OCI-LY7 (cell line): ENCODE measurements around the gene POU2AF1. TPM values are rescaled to one million over a fixed set of nuclear protein-coding genes. Genes with fewer than 3 reads are reported as not detected.
A peak's percentile ranks its signal among the peaks of the same experiment; 100 is the strongest.

Experiments used
- BruUV-seq: library from RNA; stranded (reverse); fragments of 400-500 nt; replicated peaks from 2 replicates; lab custom pipeline; 2021; lab: Mats Ljungman, UMichigan
- CTCF ChIA-PET: fragments of 300-600 bp; sonication (Branson Sonifier 250); formaldehyde crosslinking; loops from one replicate; lab custom pipeline; 2022; ENCODE audit warnings: antibody characterized with exemption; ENCODE audit not compliant: unreplicated experiment; lab: Charles Lee
- POLR2A ChIA-PET: fragments of 300-600 bp; sonication (Branson Sonifier 250); formaldehyde crosslinking; loops from one replicate; lab custom pipeline; 2022; ENCODE audit warnings: antibody characterized with exemption; lab: Charles Lee
- DNase-seq: peaks from one replicate; pipeline ENCODE4 v3.0.0-alpha.2; 2015; ENCODE audit warnings: low spot score
- H2AFZ ChIP-seq: fragments of 200-600 bp; sonication (generic), shearing (Covaris generic); 2 replicates; pipeline ENCODE4 v1.6.1; 2014; ENCODE audit warnings: mild to moderate bottlenecking, antibody characterized with exemption, low read length, moderate library complexity
- H3K27ac ChIP-seq: fragments of 200-600 bp; sonication (generic); 2 replicates; pipeline ENCODE4 v1.5.1; 2014; ENCODE audit warnings: mixed run types, low read depth, mild to moderate bottlenecking, moderate library complexity, low read length, inconsistent platforms; ENCODE audit not compliant: poor library complexity, severe bottlenecking
- H3K36me3 ChIP-seq: fragments of 200-600 bp; sonication (generic); 2 replicates; pipeline ENCODE4 v1.6.1; 2014; ENCODE audit warnings: mild to moderate bottlenecking, antibody characterized with exemption, low read length, moderate library complexity, mixed read lengths; ENCODE audit not compliant: insufficient read depth
- H3K4me1 ChIP-seq: fragments of 200-600 bp; sonication (generic); 2 replicates; pipeline ENCODE4 v1.5.1; 2014; ENCODE audit warnings: mild to moderate bottlenecking, low read length; ENCODE audit not compliant: insufficient read depth, poor library complexity, severe bottlenecking
- H3K4me2 ChIP-seq: fragments of 200-600 bp; sonication (generic); 2 replicates; pipeline ENCODE4 v1.6.1; 2014; ENCODE audit warnings: mild to moderate bottlenecking, low read length
- H3K4me3 ChIP-seq: fragments of 200-600 bp; sonication (generic); 2 replicates; pipeline ENCODE4 v1.5.1; 2014; ENCODE audit warnings: mild to moderate bottlenecking, low read depth, low read length; ENCODE audit not compliant: poor library complexity, severe bottlenecking
- H3K79me2 ChIP-seq: fragments of 200-600 bp; sonication (generic); 2 replicates; pipeline ENCODE4 v1.6.1; 2016; ENCODE audit warnings: low read depth, mild to moderate bottlenecking, low read length, moderate library complexity, mixed read lengths; ENCODE audit not compliant: insufficient read depth
- H3K9me2 ChIP-seq: fragments of 200-600 bp; sonication (generic); 2 replicates; pipeline ENCODE4 v1.6.1; 2016; ENCODE audit warnings: mild to moderate bottlenecking, low read length, mixed read lengths; ENCODE audit not compliant: insufficient read depth
- H3K9me3 ChIP-seq: fragments of 200-600 bp; sonication (generic); 2 replicates; pipeline ENCODE4 v1.6.1; 2014; ENCODE audit warnings: mild to moderate bottlenecking, mixed run types, low read length, mixed read lengths
- H4K20me1 ChIP-seq: fragments of 200-600 bp; sonication (generic); 2 replicates; pipeline ENCODE4 v1.6.1; 2014; ENCODE audit warnings: mild to moderate bottlenecking, antibody characterized with exemption, low read length, moderate library complexity, mixed read lengths; ENCODE audit not compliant: insufficient read depth
- CTCF ChIP-seq: fragments of 200-600 bp; sonication (generic); conservative IDR thresholded peaks from 2 replicates; pipeline ENCODE4 v1.5.1; 2014; ENCODE audit warnings: mild to moderate bottlenecking, antibody characterized with exemption, low read length, moderate library complexity, mixed read lengths
- EZH2phosphoT487 ChIP-seq: fragments of 200-600 bp; sonication (generic); IDR thresholded peaks from 2 replicates; pipeline ENCODE4 v1.6.1; 2018; ENCODE audit warnings: low read depth, borderline replicate concordance, mild to moderate bottlenecking, mixed run types, antibody characterized with exemption, low read length, moderate library complexity, mixed read lengths
- intact Hi-C: fragments of 100-400 bp; cut with micrococcal nuclease; formaldehyde crosslinking; loops from one replicate; pipeline ENCODE4 v1.10.0; 2022; ENCODE audit not compliant: unreplicated experiment
- total RNA-seq, 2 experiments: library from RNA; depleted of rRNA in 1 of 2; stranded (reverse); fragments of >200 nt in 1 of 2; shearing (Covaris generic) in 1 of 2; gene quantifications; 2 replicates each; pipeline ENCODE4 v1.2.3, GENCODE V29; 2014 to 2022

POU2AF1 gene
- total RNA-seq, 2 experiments from 2014 or later, result 86.1 to 285 TPM

- BruUV-seq, result no TSS peak
- H3K36me3 ChIP-seq, result peaks cover 100% of the 10 kb centered on the region
Observed at GRCh38 chr11:111363985-111364384, 15.1 kb downstream of the POU2AF1 start.

GRCh38 chr11:111362887-111363411 lies 16.1 kb downstream of the POU2AF1 start:
- TF ChIP-seq CTCF (no peak), EZH2phosphoT487 (no peak)
- H3K79me2 ChIP-seq, result peaks cover 93% of the 10 kb centered on the region
- peaks cover 43% of the 10 kb centered on the region for H4K20me1 ChIP-seq
- H3K4me2 ChIP-seq, result peak overlapping the region; percentile 96; the same call in 1 of the 2 replicates
- H3K4me3 ChIP-seq, result no peak overlapping the region
- H3K9me2 ChIP-seq, result no peaks in the 10 kb centered on the region
- H3K36me3 ChIP-seq, result peaks cover 100% of the 10 kb centered on the region
- CTCF ChIA-PET, result interaction anchor here (1.1 to 2.6 kb wide), 2 partner anchors 16 to 60 kb away, joined by 3 to 9 read pairs; partner anchors contain the start of gene POU2AF1
- peaks cover 93% of the 10 kb centered on the region for H3K4me1 ChIP-seq
- H3K9me3 ChIP-seq, result no peaks in the 10 kb centered on the region
- DNase-seq, result no peak
- peak overlapping the region; percentile 89 for H3K27ac ChIP-seq
- intact Hi-C loops, result no loop called here
- POLR2A ChIA-PET, result interaction anchor here (1.2 to 24.8 kb wide), 6 partner anchors 9 to 73 kb away, joined by 3 to 577 read pairs (median 6); partner anchors contain the start of gene POU2AF1
- H2AFZ ChIP-seq, result no peak overlapping the region
- BruUV-seq, result no TSS peak

More at GRCh38 chr11:111363985-111364384, 15.1 kb downstream of the POU2AF1 start:
- Histone ChIP-seq H3K4me2 (peak overlapping the region; percentile 96), H3K79me2 (peaks cover 100% of the 10 kb centered on the region), H3K27ac (peak overlapping the region; percentile 89), H3K4me1 (peaks cover 99% of the 10 kb centered on the region), H3K9me2 (no peaks in the 10 kb centered on the region), H3K9me3 (no peaks in the 10 kb centered on the region), H3K4me3 (peak overlapping the region; percentile 42), H4K20me1 (peaks cover 48% of the 10 kb centered on the region), H2AFZ (no peak overlapping the region)
- TF ChIP-seq CTCF, result no peak
- TF ChIP-seq EZH2phosphoT487, result no peak
- intact Hi-C loops, result loop anchor here (1.0 kb wide), 3 partner anchors 15 to 81 kb away; partner anchors contain the start of gene POU2AF1
- DNase-seq, result peak; percentile 82
- ChIA-PET POLR2A (interaction anchor here (0.6 to 24.8 kb wide), 7 partner anchors 9 to 72 kb away, joined by 3 to 577 read pairs (median 4); partner anchors contain the start of gene POU2AF1), CTCF (interaction anchor here (1.0 to 2.6 kb wide), 3 partner anchors 15 to 60 kb away, joined by 3 to 9 read pairs (median 4); partner anchors contain the start of gene POU2AF1)

GRCh38 chr11:111361874-111362273 lies 17.2 kb downstream of the POU2AF1 start:
- intact Hi-C loops, result no loop called here
- TF ChIP-seq EZH2phosphoT487 (no peak), CTCF (no peak)
- peaks cover 82% of the 10 kb centered on the region for H3K79me2 ChIP-seq
- peaks cover 100% of the 10 kb centered on the region for H3K36me3 ChIP-seq
- BruUV-seq, result TSS peak; percentile 13
- H4K20me1 ChIP-seq, result peaks cover 43% of the 10 kb centered on the region
- peaks cover 82% of the 10 kb centered on the region for H3K4me1 ChIP-seq
- DNase-seq, result no peak
- POLR2A ChIA-PET, result interaction anchor here (0.7 to 24.8 kb wide), 5 partner anchors 11 to 54 kb away, joined by 3 to 577 read pairs (median 4); partner anchors contain the start of gene POU2AF1
- CTCF ChIA-PET, result interaction anchor here (1.1 to 2.2 kb wide), 2 partner anchors 57 to 61 kb away, joined by 3 to 7 read pairs; no protein-coding TSS in a partner anchor
- peak overlapping the region; percentile 96; the same call in 1 of the 2 replicates for H3K4me2 ChIP-seq
- peak overlapping the region; percentile 40 for H3K27ac ChIP-seq
- no peaks in the 10 kb centered on the region for H3K9me3 ChIP-seq
- no peak overlapping the region for H3K4me3 ChIP-seq
- H3K9me2 ChIP-seq, result no peaks in the 10 kb centered on the region
- H2AFZ ChIP-seq, result no peak overlapping the region
